ENCODE results near the gene OGFR.

Gene OGFR

GRCh38 chr20:62809530-62810428 is 5.1 kb downstream of the OGFR start:
- DNase-seq (ENCODE audit: insufficient read length, low spot score): no peak
- no peak for FAIRE-seq
- TF ChIP-seq SPI1 (IDR thresholded peaks at IDR 0.05; ENCODE audit: low read depth, low read length) (no peak), POLR2AphosphoS5 (IDR thresholded peaks at IDR 0.05; ENCODE audit: low read depth, low read length) (no peak), PAX5 (IDR thresholded peaks at IDR 0.05; ENCODE audit: insufficient read depth, low read length, severe bottlenecking) (no peak), TAF1 (IDR thresholded peaks at IDR 0.05; ENCODE audit: low read depth, low read length) (no peak), POU2F2 (IDR thresholded peaks at IDR 0.05; ENCODE audit: low read depth, low read length) (no peak), POLR2A (IDR thresholded peaks at IDR 0.05; ENCODE audit: low read depth, low read length) (no peak)

- DNase-seq (ENCODE audit: insufficient read length, low spot score) (no peak), FAIRE-seq (no peak)
- TF ChIP-seq SPI1 (IDR thresholded peaks at IDR 0.05; ENCODE audit: low read depth, low read length): no peak
- no peak for TF ChIP-seq PAX5 (IDR thresholded peaks at IDR 0.05; ENCODE audit: insufficient read depth, low read length, severe bottlenecking)
- TF ChIP-seq POLR2A (IDR thresholded peaks at IDR 0.05; ENCODE audit: low read depth, low read length): no peak
- TF ChIP-seq POU2F2 (IDR thresholded peaks at IDR 0.05; ENCODE audit: low read depth, low read length): no peak
- TF ChIP-seq POLR2AphosphoS5 (IDR thresholded peaks at IDR 0.05; ENCODE audit: low read depth, low read length): no peak
- TF ChIP-seq TAF1 (IDR thresholded peaks at IDR 0.05; ENCODE audit: low read depth, low read length): no peak
Measured at GRCh38 chr20:62811320-62811719, 6.7 kb downstream of the OGFR start.

- TF ChIP-seq POLR2AphosphoS5 (IDR thresholded peaks at IDR 0.05; ENCODE audit: low read depth, low read length) (no peak), PAX5 (IDR thresholded peaks at IDR 0.05; ENCODE audit: insufficient read depth, low read length, severe bottlenecking) (no peak), TAF1 (IDR thresholded peaks at IDR 0.05; ENCODE audit: low read depth, low read length) (no peak), POLR2A (IDR thresholded peaks at IDR 0.05; ENCODE audit: low read depth, low read length) (no peak), SPI1 (IDR thresholded peaks at IDR 0.05; ENCODE audit: low read depth, low read length) (no peak)
- no peak for FAIRE-seq
- DNase-seq (ENCODE audit: insufficient read length, low spot score): no peak
Measured at GRCh38 chr20:62811720-62812119, 7.1 kb downstream of the OGFR start.

GRCh38 chr20:62812181-62812906 is 7.7 kb downstream of the OGFR start:
- no peak for TF ChIP-seq TAF1 (IDR thresholded peaks at IDR 0.05; ENCODE audit: low read depth, low read length)
- TF ChIP-seq POU2F2 (IDR thresholded peaks at IDR 0.05; ENCODE audit: low read depth, low read length): no peak
- TF ChIP-seq SPI1 (IDR thresholded peaks at IDR 0.05; ENCODE audit: low read depth, low read length): no peak
- no peak for TF ChIP-seq PAX5 (IDR thresholded peaks at IDR 0.05; ENCODE audit: insufficient read depth, low read length, severe bottlenecking)
- no peak for TF ChIP-seq POLR2A (IDR thresholded peaks at IDR 0.05; ENCODE audit: low read depth, low read length)
- TF ChIP-seq POLR2AphosphoS5 (IDR thresholded peaks at IDR 0.05; ENCODE audit: low read depth, low read length): no peak
- FAIRE-seq (no peak), DNase-seq (ENCODE audit: insufficient read length, low spot score) (no peak)

GRCh38 chr20:62812907-62813200 is 8.2 kb downstream of the OGFR start:
- TF ChIP-seq POU2F2 (IDR thresholded peaks at IDR 0.05; ENCODE audit: low read depth, low read length) (no peak), POLR2AphosphoS5 (IDR thresholded peaks at IDR 0.05; ENCODE audit: low read depth, low read length) (no peak), POLR2A (IDR thresholded peaks at IDR 0.05; ENCODE audit: low read depth, low read length) (no peak)
- no peak for FAIRE-seq

GRCh38 chr20:62813588-62813987 is 9.0 kb downstream of the OGFR start:
- DNase-seq (ENCODE audit: insufficient read length, low spot score): no peak
- no peak for FAIRE-seq
- no peak for TF ChIP-seq POLR2A (IDR thresholded peaks at IDR 0.05; ENCODE audit: low read depth, low read length)

More at GRCh38 chr20:62812907-62813200, 8.2 kb downstream of the OGFR start:
- DNase-seq (ENCODE audit: insufficient read length, low spot score): no peak

- DNase-seq (ENCODE audit: insufficient read length, low spot score) (no peak), FAIRE-seq (no peak)
- TF ChIP-seq SPI1 (IDR thresholded peaks at IDR 0.05; ENCODE audit: low read depth, low read length) (no peak), TAF1 (IDR thresholded peaks at IDR 0.05; ENCODE audit: low read depth, low read length) (no peak), POLR2A (IDR thresholded peaks at IDR 0.05; ENCODE audit: low read depth, low read length) (no peak), POU2F2 (IDR thresholded peaks at IDR 0.05; ENCODE audit: low read depth, low read length) (no peak), PAX5 (IDR thresholded peaks at IDR 0.05; ENCODE audit: insufficient read depth, low read length, severe bottlenecking) (no peak), POLR2AphosphoS5 (IDR thresholded peaks at IDR 0.05; ENCODE audit: low read depth, low read length) (no peak)
Measured at GRCh38 chr20:62814060-62814708, 9.5 kb downstream of the OGFR start.

GRCh38 chr20:62814709-62815065 is 10.1 kb downstream of the OGFR start:
- no peak for DNase-seq (ENCODE audit: insufficient read length, low spot score)
- TF ChIP-seq POU2F2 (IDR thresholded peaks at IDR 0.05; ENCODE audit: low read depth, low read length): no peak
- TF ChIP-seq SPI1 (IDR thresholded peaks at IDR 0.05; ENCODE audit: low read depth, low read length): no peak
- TF ChIP-seq POLR2AphosphoS5 (IDR thresholded peaks at IDR 0.05; ENCODE audit: low read depth, low read length): no peak; the same call in 1 of the 2 replicates
- no peak for TF ChIP-seq PAX5 (IDR thresholded peaks at IDR 0.05; ENCODE audit: insufficient read depth, low read length, severe bottlenecking)
- TF ChIP-seq TAF1 (IDR thresholded peaks at IDR 0.05; ENCODE audit: low read depth, low read length): no peak
- TF ChIP-seq POLR2A (IDR thresholded peaks at IDR 0.05; ENCODE audit: low read depth, low read length): no peak
- no peak for FAIRE-seq

- TF ChIP-seq TAF1 (IDR thresholded peaks at IDR 0.05; ENCODE audit: low read depth, low read length) (no peak), POLR2A (IDR thresholded peaks at IDR 0.05; ENCODE audit: low read depth, low read length) (no peak), POLR2AphosphoS5 (IDR thresholded peaks at IDR 0.05; ENCODE audit: low read depth, low read length) (no peak; the same call in 1 of the 2 replicates), SPI1 (IDR thresholded peaks at IDR 0.05; ENCODE audit: low read depth, low read length) (no peak), POU2F2 (IDR thresholded peaks at IDR 0.05; ENCODE audit: low read depth, low read length) (no peak), PAX5 (IDR thresholded peaks at IDR 0.05; ENCODE audit: insufficient read depth, low read length, severe bottlenecking) (no peak)
- DNase-seq (ENCODE audit: insufficient read length, low spot score) (no peak), FAIRE-seq (no peak)
Measured at GRCh38 chr20:62815066-62815991, 10.7 kb downstream of the OGFR start.
